Body of pancreas (tissue), 4 donors: Measurements from ENCODE around the gene XCR1. TPM values are rescaled to one million over a fixed set of nuclear protein-coding genes. Genes with fewer than 3 reads are reported as not detected.
"Not testable (repeated sequence)": the region's sequence is repeated elsewhere in the genome, so short reads cannot be mapped to it uniquely, and the experiment has no call there.

ENCODE experiments used
- ATAC-seq: fragments of 150-250 bp; one replicate; pipeline ENCODE4 v1.9.1; 2016
- DNase-seq, 4 donors: peaks; one replicate each; pipeline ENCODE4 v3.0.0-alpha.2; 2019
- H3K27ac ChIP-seq, 4 donors: fragments of 200-600 bp; sonication (generic); 1 replicate in 3 of 4; 2 replicates in 1 of 4; pipeline versions ENCODE4 v1.5.1 to v1.6.1; 2016 to 2019; ENCODE audit warnings: mild to moderate bottlenecking in 1 of 4, mixed read lengths in 1 of 4, moderate library complexity in 1 of 4
- H3K27me3 ChIP-seq, 2 donors: fragments of 200-600 bp; sonication (generic); one replicate each; pipeline ENCODE4 v1.6.0; 2016; ENCODE audit warnings: mild to moderate bottlenecking in 1 of 2
- H3K36me3 ChIP-seq, 2 donors: fragments of 200-600 bp; sonication (generic); replicated peaks in 1 of 2; 2 replicates each; pipeline ENCODE4 v1.5.1; 2016; ENCODE audit warnings: low read depth in 2 of 2; ENCODE audit not compliant: insufficient read depth in 1 of 2
- H3K4me1 ChIP-seq: fragments of 200-600 bp; sonication (generic); one replicate; pipeline ENCODE4 v1.6.0; 2016
- H3K4me3 ChIP-seq, 2 donors: fragments of 200-600 bp; sonication (generic); 1 replicate in 1 of 2; 2 replicates in 1 of 2; pipeline ENCODE4 v1.5.1; 2016 to 2019
- H3K9me3 ChIP-seq, 3 donors: fragments of 200-600 bp; sonication (generic); 1 replicate in 2 of 3; 2 replicates in 1 of 3; pipeline ENCODE4 v1.5.1; 2016
- CTCF ChIP-seq, 7 experiments: fragments of 450-650 bp in 4 of 7; fragments of 200-600 bp in 3 of 7; sonication (generic) in 3 of 7; IDR thresholded peaks; one replicate each; pipeline ENCODE4 v1.5.1; 2016 to 2019; ENCODE audit warnings: antibody characterized with exemption in 7 of 7
- POLR2A ChIP-seq, 3 donors: fragments of 450-650 bp; IDR thresholded peaks; one replicate each; pipeline ENCODE4 v1.6.1; 2016; ENCODE audit warnings: antibody characterized with exemption in 3 of 3, mild to moderate bottlenecking in 2 of 3
- WGBS, 2 donors: methylation state at CpG; one replicate each; pipeline ENCODE4 v1.1.5; 2017; 5-methylcytosine and 5-hydroxymethylcytosine counted together
- intact Hi-C: fragments of 100-400 bp; cut with DNase I; formaldehyde crosslinking; loops from one replicate; pipeline ENCODE4 v1.15.1; 2023
- total RNA-seq, 2 donors: library from RNA; depleted of rRNA; stranded (reverse); fragments of >200 nt; gene quantifications; one replicate each; pipeline ENCODE4 v1.1.0, GENCODE V29; 2016

The XCR1 gene
- total RNA-seq, 2 donors from 2014 or later = not detected

GRCh38 chr3:46058981-46059380 is 31.7 kb upstream of the XCR1 start:
- no peaks in the 10 kb centered on the region for H3K36me3 ChIP-seq
- H3K4me3 ChIP-seq = no peak overlapping the region
- H3K27me3 ChIP-seq = no peaks in the 10 kb centered on the region
- intact Hi-C loops = no loop called here
- H3K27ac ChIP-seq = no peak overlapping the region
- DNase-seq = no peak
- H3K4me1 ChIP-seq = no peaks in the 10 kb centered on the region
- TF ChIP-seq POLR2A (IDR thresholded peaks at IDR 0.05) (no peak), CTCF (IDR thresholded peaks at IDR 0.05) (no peak)
- 67 to 72% methylated on average over 1 of the region's 1 CpG for WGBS, 2 donors
- H3K9me3 ChIP-seq = no peaks in the 10 kb centered on the region
- no peak for ATAC-seq

- intact Hi-C loops = no loop called here
- no peak for DNase-seq
These were observed 30.4 kb upstream of the XCR1 start for GRCh38 chr3:46057716-46058115.

GRCh38 chr3:46056686-46057085 is 29.4 kb upstream of the XCR1 start:
- no peak overlapping the region for H3K4me3 ChIP-seq
- no peak overlapping the region for H3K27ac ChIP-seq
- H3K9me3 ChIP-seq = no peaks in the 10 kb centered on the region
- no peaks in the 10 kb centered on the region for H3K27me3 ChIP-seq
- intact Hi-C loops = no loop called here
- ATAC-seq = no peak
- no peaks in the 10 kb centered on the region for H3K4me1 ChIP-seq
- no peaks in the 10 kb centered on the region for H3K36me3 ChIP-seq
- no peak for TF ChIP-seq POLR2A (IDR thresholded peaks at IDR 0.05)
- TF ChIP-seq CTCF (IDR thresholded peaks at IDR 0.05) = no peak
- no peak for DNase-seq
- WGBS, 2 donors = 37 to 57% methylated on average over 2 of the region's 2 CpGs

More at GRCh38 chr3:46057716-46058115, 30.4 kb upstream of the XCR1 start:
- WGBS, 2 donors = 84 to 86% methylated on average over 2 to 3 of the region's 3 CpGs
- ATAC-seq = no peak
- TF ChIP-seq POLR2A (IDR thresholded peaks at IDR 0.05) = no peak
- no peak for TF ChIP-seq CTCF (IDR thresholded peaks at IDR 0.05)
- no peaks in the 10 kb centered on the region for H3K27me3 ChIP-seq
- H3K4me1 ChIP-seq = no peaks in the 10 kb centered on the region
- H3K36me3 ChIP-seq = no peaks in the 10 kb centered on the region
- H3K9me3 ChIP-seq = no peaks in the 10 kb centered on the region
- H3K27ac ChIP-seq = no peak overlapping the region
- no peak overlapping the region for H3K4me3 ChIP-seq

GRCh38 chr3:46053761-46054515 is 26.7 kb upstream of the XCR1 start:
- H3K36me3 ChIP-seq, H3K27me3 ChIP-seq, H3K9me3 ChIP-seq, intact Hi-C loops, H3K27ac ChIP-seq, H3K4me1 ChIP-seq, H3K4me3 ChIP-seq, DNase-seq, ATAC-seq: not testable (repeated sequence)
- WGBS, 2 donors = 57 to 68% methylated on average over 13 of the region's 13 CpGs

GRCh38 chr3:46053265-46053664 is 26.0 kb upstream of the XCR1 start:
- H3K4me3 ChIP-seq, H3K27me3 ChIP-seq, intact Hi-C loops, H3K36me3 ChIP-seq, H3K9me3 ChIP-seq, H3K4me1 ChIP-seq, H3K27ac ChIP-seq, DNase-seq, ATAC-seq: not testable (repeated sequence)
- 75 to 77% methylated on average over 8 of the region's 8 CpGs for WGBS, 2 donors

GRCh38 chr3:46052531-46052930 is 25.2 kb upstream of the XCR1 start:
- ATAC-seq (no peak), DNase-seq (no peak)
- 81 to 90% methylated on average over 8 of the region's 8 CpGs for WGBS, 2 donors
- Histone ChIP-seq H3K27me3 (no peaks in the 10 kb centered on the region), H3K27ac (no peak overlapping the region), H3K9me3 (no peaks in the 10 kb centered on the region), H3K4me3 (no peak overlapping the region), H3K36me3 (no peaks in the 10 kb centered on the region), H3K4me1 (no peaks in the 10 kb centered on the region)
- intact Hi-C loops = no loop called here
- TF ChIP-seq POLR2A (IDR thresholded peaks at IDR 0.05) = no peak
- TF ChIP-seq CTCF (IDR thresholded peaks at IDR 0.05) = no peak
